NCI-H1436 (cell line): Measurements from ENCODE around the gene JADE3.
"Not testable (repeated sequence)": the region's sequence is repeated elsewhere in the genome, so short reads cannot be mapped to it uniquely, and the experiment has no call there.

Experiments used
- DNase-seq: peaks from one replicate; lab custom pipeline; 2025; lab: John Stamatoyannopoulos, UW

JADE3 gene

GRCh38 chrX:46935295-46935694 lies 23.1 kb downstream of the JADE3 start:
- DNase-seq: no peak

- DNase-seq: no peak
Measured at GRCh38 chrX:46938589-46938988, 26.4 kb downstream of the JADE3 start.

- no peak for DNase-seq
Measured at GRCh38 chrX:46941341-46941740, 29.1 kb downstream of the JADE3 start.

GRCh38 chrX:46953137-46953527 lies 40.9 kb downstream of the JADE3 start:
- DNase-seq: no peak

- DNase-seq: no peak
Measured at GRCh38 chrX:46953597-46953996, 41.4 kb downstream of the JADE3 start.

- no peak for DNase-seq
Measured at GRCh38 chrX:46954716-46955115, 42.5 kb downstream of the JADE3 start.

GRCh38 chrX:46956589-46956988 lies 44.4 kb downstream of the JADE3 start:
- DNase-seq: not testable (repeated sequence)

GRCh38 chrX:46957297-46957696 lies 45.1 kb downstream of the JADE3 start:
- DNase-seq: no peak

GRCh38 chrX:46959101-46959500 lies 46.9 kb downstream of the JADE3 start:
- no peak for DNase-seq

GRCh38 chrX:46959985-46960700 lies 47.9 kb downstream of the JADE3 start:
- DNase-seq: no peak

GRCh38 chrX:46961097-46961496 lies 48.9 kb downstream of the JADE3 start:
- DNase-seq: no peak

- peak; percentile 11 for DNase-seq
Measured at GRCh38 chrX:46961574-46962283, 49.5 kb downstream of the JADE3 start.

GRCh38 chrX:46965125-46965758 lies 53.0 kb downstream of the JADE3 start:
- no peak for DNase-seq

- DNase-seq: no peak
Measured at GRCh38 chrX:46967547-46967946, 55.3 kb downstream of the JADE3 start.

- DNase-seq: not testable (repeated sequence)
Measured at GRCh38 chrX:46977046-46977445, 64.8 kb downstream of the JADE3 start.

GRCh38 chrX:46978341-46979291 lies 66.4 kb downstream of the JADE3 start:
- peak; percentile 54 for DNase-seq

- no peak for DNase-seq
Measured at GRCh38 chrX:46984705-46985104, 72.5 kb downstream of the JADE3 start.

GRCh38 chrX:46989548-46989947 lies 77.3 kb downstream of the JADE3 start:
- DNase-seq: no peak

GRCh38 chrX:46991664-46992063 lies 79.4 kb downstream of the JADE3 start:
- DNase-seq: no peak

GRCh38 chrX:46992070-46992469 lies 79.8 kb downstream of the JADE3 start:
- no peak for DNase-seq

- no peak for DNase-seq
Measured at GRCh38 chrX:46994096-46994495, 81.9 kb downstream of the JADE3 start.

- no peak for DNase-seq
Measured at GRCh38 chrX:47012131-47012530, 99.9 kb downstream of the JADE3 start.
